HS-27A (cell line): ENCODE results near the gene KCNMA1.

Source experiments
- DNase-seq: peaks from one replicate; pipeline ENCODE4 v3.0.0-alpha.2; 2012; ENCODE audit warnings: low read depth, missing footprints

The KCNMA1 gene

DNA sequence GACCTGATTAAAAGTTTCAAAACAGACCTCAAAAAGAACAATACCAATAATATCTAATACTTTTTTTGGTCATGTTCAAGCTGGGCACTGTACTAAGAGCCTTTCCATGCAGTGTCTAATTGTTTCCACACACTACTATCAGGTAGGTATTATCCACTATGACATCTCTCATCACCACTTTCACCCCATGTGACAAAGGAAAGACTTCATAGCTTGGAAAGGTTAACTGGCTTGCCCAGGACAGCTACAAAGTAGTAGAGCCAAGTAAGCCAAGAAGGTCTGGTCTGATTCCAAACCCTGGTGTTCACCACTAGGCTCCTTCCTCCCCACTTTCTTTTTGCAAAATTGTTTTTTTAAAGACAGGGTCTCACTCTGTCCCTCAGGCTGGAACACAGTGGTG, 400.5 kb downstream of the KCNMA1 start:
- no peak for DNase-seq

GRCh38 chr10:77236700-77237099, 400.9 kb downstream of the KCNMA1 start:
- DNase-seq: no peak

- DNase-seq: no peak
Observed at GRCh38 chr10:77236029-77236428, 401.6 kb downstream of the KCNMA1 start.

- DNase-seq: no peak
Observed at GRCh38 chr10:77234599-77234998, 403.0 kb downstream of the KCNMA1 start.

DNA sequence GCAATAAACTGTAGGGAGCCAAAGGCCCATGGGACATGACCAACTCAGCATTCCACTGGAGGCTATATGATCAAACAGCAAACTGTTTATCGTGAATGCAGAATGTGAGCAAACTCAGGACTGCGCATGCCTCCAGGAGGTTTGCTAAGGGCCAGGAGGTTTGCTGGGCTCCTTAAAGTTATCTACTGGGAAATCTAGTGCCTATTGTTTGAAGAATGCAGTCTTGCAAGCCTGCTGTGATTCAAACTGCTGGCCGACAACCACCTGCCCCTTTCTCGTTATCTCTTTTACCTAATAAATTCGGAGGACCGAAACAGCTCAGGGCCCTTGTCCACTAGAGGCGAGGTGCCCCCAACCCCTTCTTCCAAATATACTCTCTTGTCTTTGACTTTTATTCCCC, 404.1 kb downstream of the KCNMA1 start:
- no peak for DNase-seq

DNA sequence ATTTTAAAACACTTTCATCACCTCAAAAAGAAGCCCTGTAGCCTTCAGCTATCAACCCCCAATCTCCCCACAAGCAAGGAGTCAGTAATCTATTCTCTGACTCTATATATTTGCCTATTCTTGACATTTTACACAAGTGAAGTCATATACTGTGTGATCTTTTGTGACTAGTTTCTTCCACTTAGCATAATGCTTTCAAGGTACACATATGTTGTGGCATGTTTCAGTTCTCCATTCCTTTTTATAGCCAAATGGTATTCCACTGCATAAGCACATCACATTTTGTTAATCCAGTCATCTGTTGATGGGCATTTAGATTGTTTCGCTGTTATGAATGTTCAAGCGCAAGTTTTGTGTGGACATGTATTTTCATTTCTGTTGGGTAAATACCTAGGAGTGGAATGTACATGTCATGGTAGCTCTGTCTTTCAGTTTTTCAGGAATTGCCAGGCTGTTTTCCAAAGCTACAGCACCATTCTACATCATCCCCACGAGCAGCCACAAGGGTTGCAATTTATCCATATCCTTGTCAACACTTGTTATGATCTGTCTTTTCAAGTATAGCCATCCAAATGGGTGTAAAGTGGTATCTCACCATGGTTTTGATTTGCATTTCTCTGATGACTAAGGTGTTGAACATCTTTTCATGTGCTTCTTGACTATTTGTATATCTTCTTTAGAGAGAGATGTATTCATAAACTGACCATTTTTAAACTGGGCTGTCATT, 405.6 kb downstream of the KCNMA1 start:
- DNase-seq: no peak

DNA sequence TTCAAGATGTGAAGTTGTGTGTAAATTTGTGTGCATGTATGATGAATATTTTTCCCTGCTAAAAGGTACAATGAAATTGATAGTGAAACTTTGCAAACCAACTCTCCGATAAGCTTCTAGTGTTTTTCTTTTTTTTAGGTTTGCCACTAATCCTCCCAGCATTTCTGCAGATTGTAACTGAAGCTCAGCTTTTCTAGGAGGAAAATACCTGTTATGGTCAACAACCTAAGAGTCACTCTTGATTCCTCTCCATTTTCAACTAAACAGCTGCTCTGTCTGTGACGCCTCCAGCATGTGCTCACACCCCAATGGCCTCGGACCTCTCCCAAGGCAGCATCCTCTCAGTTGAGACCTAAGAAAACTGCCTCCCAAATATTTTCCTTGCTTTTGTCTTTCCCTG, 406.2 kb downstream of the KCNMA1 start:
- DNase-seq: no peak

DNA sequence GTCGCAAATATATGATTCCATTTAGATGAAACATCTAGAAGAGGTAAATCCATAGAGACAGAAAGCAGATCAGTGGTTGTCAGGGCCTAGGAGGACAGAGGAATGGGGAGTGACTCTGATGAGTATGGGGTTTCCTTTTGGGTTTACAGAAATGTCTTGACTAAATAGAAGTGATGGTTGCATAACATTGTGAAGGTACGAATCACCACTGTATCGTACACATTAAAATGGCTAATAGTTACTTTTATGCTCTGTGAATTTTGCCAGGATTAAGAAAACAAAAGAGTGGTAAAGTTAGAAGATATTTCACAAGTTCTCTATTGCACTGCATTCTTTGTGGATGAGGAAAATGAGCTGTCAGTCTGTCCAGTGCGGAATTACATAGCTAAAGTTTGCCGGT, 407.4 kb downstream of the KCNMA1 start:
- DNase-seq: no peak

DNA sequence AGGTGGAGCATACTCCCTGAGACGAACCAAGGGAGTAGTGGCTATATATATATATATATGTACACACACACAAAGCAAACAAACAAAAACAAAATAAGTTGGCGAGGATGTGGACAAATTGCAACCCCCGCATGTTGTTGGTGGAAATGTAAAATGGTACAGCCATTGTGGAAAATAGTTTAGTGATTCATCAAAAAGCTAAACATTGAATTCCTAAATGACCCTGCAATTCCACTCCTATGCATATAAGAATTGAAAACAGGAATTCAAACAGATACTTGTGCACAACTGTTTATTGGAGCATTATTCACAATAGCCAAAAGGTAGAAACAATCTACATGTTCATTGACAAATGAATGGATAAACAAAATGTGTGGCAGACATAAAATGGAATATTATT, 407.9 kb downstream of the KCNMA1 start:
- DNase-seq: no peak

DNA sequence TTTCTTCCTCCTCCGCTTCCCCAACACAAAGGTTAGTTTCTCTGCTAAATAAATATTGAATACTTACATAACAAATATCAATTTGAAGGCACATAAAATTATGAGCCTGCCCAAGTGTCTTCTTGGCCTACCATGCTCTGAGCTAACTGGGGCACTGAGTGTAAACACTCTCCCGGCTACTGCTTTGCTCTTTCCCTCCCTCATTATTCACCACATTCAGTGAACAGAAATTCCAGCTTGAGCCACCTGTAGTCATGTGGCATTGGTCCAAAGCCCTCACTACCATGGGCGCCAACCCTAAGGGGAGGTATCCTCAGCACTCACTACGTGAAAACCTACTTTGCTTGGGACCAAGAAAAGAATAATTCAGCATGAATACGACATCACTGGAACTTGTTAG, 409.0 kb downstream of the KCNMA1 start:
- DNase-seq: no peak

DNA sequence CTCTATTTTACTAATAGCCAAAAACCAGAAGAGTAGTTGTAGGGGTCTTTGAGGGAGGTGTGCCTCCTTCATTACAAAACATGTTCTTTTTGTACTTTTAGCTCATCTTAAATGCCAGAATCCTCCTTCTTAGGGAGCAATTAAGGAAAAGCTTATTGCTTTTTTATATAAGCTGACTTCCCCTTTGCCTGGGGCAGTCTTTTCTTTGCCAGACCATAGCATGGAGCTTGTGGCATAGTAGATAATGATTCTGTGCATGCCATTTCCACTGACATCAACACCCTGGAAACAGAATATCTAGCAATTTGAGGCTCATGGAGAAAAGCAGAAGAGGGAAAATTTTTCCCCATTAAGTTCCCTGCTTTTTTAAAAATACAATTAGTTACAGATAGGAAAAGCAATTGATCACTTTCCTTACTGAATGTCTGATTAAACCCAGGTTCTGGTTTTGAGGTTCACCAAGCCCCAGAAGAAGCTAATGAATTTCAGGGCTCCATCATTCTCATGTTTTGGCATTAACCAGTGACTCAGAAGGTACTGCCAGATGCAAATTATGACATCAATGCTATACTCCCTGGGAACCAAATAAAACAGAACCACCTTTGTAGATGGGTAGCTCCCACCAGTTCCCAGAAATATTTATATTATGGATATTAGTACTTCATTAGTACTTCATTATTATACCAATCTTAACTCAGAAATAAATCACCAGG, 410.6 kb downstream of the KCNMA1 start:
- no peak for DNase-seq

- DNase-seq: no peak
Observed at GRCh38 chr10:77226452-77226851, 411.2 kb downstream of the KCNMA1 start.

DNA sequence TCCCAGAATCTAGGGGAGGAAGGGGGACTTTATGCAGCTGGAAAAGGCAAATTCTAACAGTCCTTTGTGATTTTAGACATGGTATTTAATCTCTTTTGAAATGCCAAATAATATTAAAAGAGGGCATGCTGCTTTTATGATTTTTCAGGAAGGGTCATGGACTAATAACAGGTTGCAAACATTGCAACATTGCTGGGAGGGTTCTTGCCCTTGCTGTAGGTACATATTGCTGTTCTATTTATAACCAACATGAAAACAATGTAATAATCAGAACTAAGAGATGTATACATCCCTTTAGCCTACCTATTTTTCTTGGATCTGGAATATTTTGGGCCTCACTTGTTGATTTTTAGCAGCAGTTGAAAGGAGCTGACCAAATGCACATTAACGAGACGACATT, 411.6 kb downstream of the KCNMA1 start:
- DNase-seq: no peak

DNA sequence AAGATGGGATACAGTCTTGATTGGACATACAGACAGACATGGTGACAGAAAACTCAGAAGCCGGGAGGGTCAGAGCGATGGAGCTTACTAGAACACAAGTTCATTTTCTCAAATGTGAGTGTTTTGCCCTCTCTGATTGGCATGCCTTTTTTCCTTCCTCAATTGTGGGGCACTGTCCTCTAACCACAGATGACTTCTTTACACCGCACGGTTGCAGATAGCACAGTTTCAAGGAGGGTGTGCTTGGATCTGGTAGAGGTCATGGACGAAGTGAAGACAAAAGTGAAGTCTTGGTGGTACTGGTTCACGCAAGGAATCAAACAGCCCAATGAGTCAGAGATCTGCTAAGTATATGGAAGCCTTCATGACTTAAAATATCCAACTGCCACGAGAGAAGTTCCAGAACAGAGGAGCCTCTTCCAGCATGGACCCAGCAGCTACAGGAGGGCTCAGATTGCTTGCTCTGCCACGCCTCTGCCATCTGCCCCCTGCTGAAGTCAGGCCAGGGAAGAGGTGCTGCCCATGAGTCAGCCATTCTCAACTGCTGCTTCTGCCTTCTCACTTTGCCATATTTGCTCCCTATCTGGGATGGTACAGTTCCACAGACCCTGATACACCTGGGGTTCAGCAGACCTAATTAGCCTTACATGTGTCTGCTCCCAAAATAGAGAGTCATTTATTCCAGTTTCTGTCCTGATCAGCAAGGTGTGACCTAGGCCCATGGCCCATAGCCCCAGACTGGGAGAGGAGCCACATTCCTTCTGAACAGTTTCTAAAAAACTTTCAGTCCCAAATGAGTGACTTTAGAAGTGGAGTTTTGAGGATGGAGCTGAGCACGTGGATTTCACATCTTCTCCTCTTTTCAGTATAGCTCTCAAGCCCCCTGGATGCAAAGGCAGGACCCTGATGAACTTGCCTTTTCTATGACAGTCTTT, 413.8 kb downstream of the KCNMA1 start:
- no peak for DNase-seq

GRCh38 chr10:77220150-77220549, 417.5 kb downstream of the KCNMA1 start:
- no peak for DNase-seq

GRCh38 chr10:77219046-77219445, 418.6 kb downstream of the KCNMA1 start:
- DNase-seq: no peak

- no peak for DNase-seq
Observed at GRCh38 chr10:77214799-77215198, 422.8 kb downstream of the KCNMA1 start.

- no peak for DNase-seq
Observed at GRCh38 chr10:77212632-77213031, 425.0 kb downstream of the KCNMA1 start.

- DNase-seq: no peak
Observed at GRCh38 chr10:77210645-77211044, 427.0 kb downstream of the KCNMA1 start.

DNA sequence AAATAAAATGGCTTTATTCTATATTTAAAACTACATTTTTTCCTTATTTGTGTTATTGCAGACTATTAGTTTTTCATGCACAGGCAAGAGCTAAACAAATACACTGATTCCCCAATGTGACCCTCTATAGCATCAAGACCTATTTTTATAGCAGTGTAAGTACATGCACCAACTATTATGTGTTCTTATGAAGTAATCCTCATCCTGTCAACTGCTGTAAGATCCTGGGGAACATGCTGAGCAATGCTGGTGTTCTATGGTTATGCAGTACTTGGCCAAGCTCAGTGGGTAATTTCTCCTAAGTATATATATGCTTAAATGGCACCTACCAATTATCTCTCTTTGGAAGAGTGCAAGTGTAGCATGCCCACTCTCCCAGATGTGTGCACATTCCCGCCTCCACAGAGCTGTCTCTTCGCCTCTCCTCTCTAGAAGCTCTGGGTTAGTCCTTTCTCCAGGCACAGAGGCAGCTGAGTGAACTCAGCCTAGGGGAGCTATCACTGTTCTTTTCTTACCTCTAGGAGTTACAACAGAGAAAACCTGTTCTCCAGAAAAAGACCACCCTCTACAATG, 428.8 kb downstream of the KCNMA1 start:
- DNase-seq: no peak

DNA sequence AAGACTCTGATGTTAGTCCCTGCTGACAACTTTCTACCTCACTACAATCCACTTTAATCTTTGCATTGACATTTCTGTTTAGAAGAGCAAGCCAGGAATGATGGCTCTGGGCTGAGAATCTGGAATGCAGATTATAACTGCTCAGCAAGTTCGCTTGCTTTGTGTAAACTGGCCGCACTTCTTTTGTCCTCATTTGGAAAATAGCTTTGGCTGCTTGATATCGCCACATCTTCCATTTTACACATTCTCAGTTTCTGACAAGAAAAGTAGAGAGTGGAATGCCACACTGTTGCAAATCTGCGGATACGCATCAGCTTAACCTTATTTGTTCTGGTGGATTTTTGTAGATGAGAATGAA, 429.8 kb downstream of the KCNMA1 start:
- no peak for DNase-seq

DNA sequence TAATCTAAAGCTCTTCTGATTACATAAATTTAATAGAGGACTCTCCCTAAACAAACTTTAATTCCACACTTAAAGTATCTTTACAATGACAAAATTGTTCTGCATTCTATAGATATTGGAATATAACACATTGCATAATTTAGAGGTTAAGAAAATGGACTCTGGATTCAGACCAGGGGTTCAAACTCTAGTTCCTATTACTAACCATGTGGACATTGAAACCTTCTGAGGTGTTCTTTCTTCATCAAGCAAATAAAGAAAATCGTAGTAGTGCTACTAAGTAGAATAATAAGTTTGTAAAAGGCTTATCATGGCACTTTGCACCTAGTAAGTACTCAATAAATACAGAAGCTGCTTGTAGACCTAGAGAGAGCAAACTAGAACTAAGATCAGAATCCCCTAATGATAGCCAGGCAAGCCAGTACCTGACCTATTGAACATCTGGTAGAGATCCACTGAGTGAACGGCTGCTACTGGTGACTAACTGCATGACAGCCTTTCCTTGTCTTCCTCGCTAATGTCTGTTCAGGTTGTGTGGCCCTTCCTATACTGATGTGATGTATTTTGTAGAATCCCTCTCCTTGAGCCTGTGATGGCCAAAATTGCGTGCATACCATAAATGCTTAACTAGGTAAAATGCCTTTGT, 430.3 kb downstream of the KCNMA1 start:
- no peak for DNase-seq
